Astrocyte of the spinal cord (primary cell): ENCODE data around the gene INHA.

Source experiments
- DNase-seq: peaks from one replicate; pipeline ENCODE4 v3.0.0; 2011; ENCODE audit warnings: low read depth, low spot score
- H3K4me3 ChIP-seq: 2 replicates; pipeline ENCODE4 v1.5.1; 2011; ENCODE audit warnings: low read depth, mild to moderate bottlenecking, low read length, moderate library complexity
- CTCF ChIP-seq: IDR thresholded peaks from 2 replicates; pipeline ENCODE4 v1.5.1; 2012; ENCODE audit warnings: low read depth, mild to moderate bottlenecking, low read length, inconsistent platforms
- in situ Hi-C: cut with HindIII; loops from 2 replicates; pipeline ENCODE4 v1.10.0; 2017; ENCODE audit warnings: low sequenced_read_pairs

Gene INHA

GRCh38 chr2:219591091-219591490 lies 19.0 kb downstream of the INHA start:
- DNase-seq = no peak
- no peak overlapping the region for H3K4me3 ChIP-seq
- TF ChIP-seq CTCF = no peak
- in situ Hi-C loops = no loop called here

- no peak for DNase-seq
- no peak for TF ChIP-seq CTCF
- in situ Hi-C loops = no loop called here
- no peak overlapping the region for H3K4me3 ChIP-seq
Measured at GRCh38 chr2:219592736-219593135, 20.6 kb downstream of the INHA start.

- no peak for TF ChIP-seq CTCF
- no peak for DNase-seq
- H3K4me3 ChIP-seq = no peak overlapping the region
- in situ Hi-C loops = no loop called here
Measured at GRCh38 chr2:219593154-219593553, 21.0 kb downstream of the INHA start.

GRCh38 chr2:219595256-219595655 lies 23.1 kb downstream of the INHA start:
- no peak overlapping the region for H3K4me3 ChIP-seq
- DNase-seq = no peak
- in situ Hi-C loops = no loop called here
- TF ChIP-seq CTCF = no peak

- peak overlapping the region; percentile 76 for H3K4me3 ChIP-seq
- in situ Hi-C loops = no loop called here
- no peak for TF ChIP-seq CTCF
- peak; percentile 36 for DNase-seq
Measured at GRCh38 chr2:219596954-219597551, 24.9 kb downstream of the INHA start.

GRCh38 chr2:219597552-219598307 lies 25.6 kb downstream of the INHA start, which contains the start of gene STK11IP:
STK11IP (plus strand) TSS chr2:219597857; CDS start chr2:219598120, 263 bp downstream.
- in situ Hi-C loops = no loop called here
- peak; percentile 98 for DNase-seq
- H3K4me3 ChIP-seq = peak within 1 kb of the TSS; percentile 76
- no peak for TF ChIP-seq CTCF
